SK-N-SH treated with all-trans-retinoic acid at 6 μM for 48 hours (cell line): Measurements from ENCODE around the gene TTC38.

Source experiments
- BACH2 ChIP-seq: fragments of 250-450 bp; sonication (Bioruptor Pico); IDR thresholded peaks from 2 replicates; pipeline ENCODE4 v1.9.0; 2021; ENCODE audit warnings: mild to moderate bottlenecking, borderline replicate concordance
- TCF4 ChIP-seq: fragments of 250-450 bp; sonication (Bioruptor Pico); IDR thresholded peaks from 2 replicates; pipeline ENCODE4 v1.8.0; 2021; ENCODE audit warnings: mild to moderate bottlenecking, moderate library complexity, borderline replicate concordance

DNA sequence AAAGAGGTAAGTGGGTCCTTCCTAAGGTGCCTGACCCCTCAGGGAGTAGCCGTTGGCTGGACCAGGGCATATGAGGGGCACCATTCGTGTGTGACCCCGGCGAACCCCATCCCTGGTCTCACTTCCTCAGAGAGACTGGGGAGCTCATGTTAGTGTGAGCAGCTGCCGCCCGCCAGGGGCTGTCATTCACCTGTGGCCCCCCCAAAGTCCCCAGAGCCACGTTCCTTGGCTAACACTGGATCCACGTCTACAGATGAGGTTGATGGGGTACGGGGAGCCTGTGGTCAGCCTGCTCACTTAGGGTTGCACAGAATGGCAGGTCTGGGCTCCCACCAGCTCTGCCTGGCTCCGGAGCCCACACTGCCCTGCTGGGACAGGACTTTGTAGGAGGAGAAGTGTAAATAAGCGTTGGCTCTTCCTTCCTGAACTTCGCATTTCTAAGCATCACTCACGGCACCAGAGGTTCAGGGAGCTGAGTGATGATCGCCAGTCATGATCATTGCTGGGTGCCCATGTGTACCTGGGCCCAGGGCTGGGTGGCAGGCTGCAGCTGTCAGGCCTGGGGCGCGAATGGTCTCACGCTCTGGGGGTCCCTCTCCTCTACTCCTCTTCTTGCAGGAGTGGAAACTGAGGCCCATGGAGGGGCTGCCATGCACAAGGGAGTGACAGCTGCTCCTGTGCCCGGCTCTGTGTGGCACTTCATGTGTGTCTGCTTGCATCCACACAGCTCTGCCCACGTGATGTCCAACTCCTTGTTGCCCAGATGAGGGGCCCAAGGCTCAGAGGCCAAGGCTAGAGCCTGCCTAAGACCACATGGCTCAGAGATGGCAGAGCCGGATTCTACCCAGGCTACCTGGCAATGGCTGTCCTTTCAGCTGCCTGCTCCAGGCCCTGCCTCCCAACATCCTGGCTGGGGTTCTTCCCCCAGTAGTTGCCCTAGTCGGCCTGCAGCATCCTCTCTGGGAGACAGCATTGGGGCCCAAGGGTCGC is 11.1 kb downstream of the TTC38 start:
- TF ChIP-seq TCF4 (CRISPR knock-in tag) (no peak), BACH2 (CRISPR knock-in tag) (no peak)
